ENCODE measurements around the gene WFIKKN1. TPM values are rescaled to one million over a fixed set of nuclear protein-coding genes. Genes with fewer than 3 reads are reported as not detected.

WFIKKN1 gene
- total RNA-seq, 1 donor from 2014 or later: 0.44 TPM

DNA sequence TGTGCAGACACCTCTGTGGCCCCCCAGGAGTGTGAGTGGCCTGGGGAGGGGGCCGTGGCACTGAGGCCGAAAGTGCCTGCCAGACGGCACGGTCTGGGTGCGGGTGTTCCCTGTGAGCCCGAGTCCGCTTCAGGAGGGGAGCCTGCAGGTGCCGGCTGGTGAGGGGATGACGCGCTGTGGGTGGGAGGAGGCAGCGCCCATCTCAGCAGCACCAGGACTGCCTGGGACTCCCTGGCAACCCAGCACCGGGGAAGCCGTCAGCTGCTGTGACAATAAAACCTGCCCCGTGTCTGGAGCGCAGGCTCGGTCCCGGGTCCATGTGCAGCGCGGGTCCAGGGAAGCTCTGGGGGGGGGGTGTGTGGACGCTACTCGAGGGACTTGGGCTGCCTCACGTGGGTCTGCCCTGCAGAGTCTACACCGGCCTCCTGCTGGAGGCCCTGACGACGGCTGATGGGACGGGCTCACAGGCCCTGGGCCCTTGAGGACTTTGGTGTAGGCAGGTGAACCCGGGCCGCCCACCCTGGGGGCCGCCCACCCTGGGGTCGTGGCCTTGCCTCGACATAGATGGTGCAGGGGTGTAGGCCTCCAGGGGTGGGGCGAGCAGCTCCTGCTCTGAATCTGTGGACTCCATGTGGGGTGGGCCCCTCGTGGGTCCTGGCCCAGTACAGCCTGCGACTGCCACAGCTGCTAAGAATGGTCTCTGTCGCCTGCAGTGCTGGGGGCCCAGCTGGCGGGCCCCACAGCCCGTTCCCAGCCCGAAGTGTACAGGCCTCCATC, 46.8 kb upstream of the WFIKKN1 start:
- H3K4me1 Mint-ChIP-seq (ENCODE audit: unreplicated experiment): peaks cover 8% of the 10 kb centered on the region
- H3K4me3 Mint-ChIP-seq (ENCODE audit: unreplicated experiment): no peak overlapping the region
- H3K9me3 Mint-ChIP-seq (ENCODE audit: unreplicated experiment): no peaks in the 10 kb centered on the region
- TF ChIP-seq CTCF (IDR thresholded peaks at IDR 0.05; ENCODE audit: unreplicated experiment): no peak
- no peaks in the 10 kb centered on the region for H3K36me3 Mint-ChIP-seq (ENCODE audit: low read depth, unreplicated experiment)
- no peak for DNase-seq (ENCODE audit: low spot score)
- H3K27me3 Mint-ChIP-seq (ENCODE audit: unreplicated experiment): peaks cover 4% of the 10 kb centered on the region
- no peak overlapping the region for H3K27ac Mint-ChIP-seq (ENCODE audit: unreplicated experiment)

DNA sequence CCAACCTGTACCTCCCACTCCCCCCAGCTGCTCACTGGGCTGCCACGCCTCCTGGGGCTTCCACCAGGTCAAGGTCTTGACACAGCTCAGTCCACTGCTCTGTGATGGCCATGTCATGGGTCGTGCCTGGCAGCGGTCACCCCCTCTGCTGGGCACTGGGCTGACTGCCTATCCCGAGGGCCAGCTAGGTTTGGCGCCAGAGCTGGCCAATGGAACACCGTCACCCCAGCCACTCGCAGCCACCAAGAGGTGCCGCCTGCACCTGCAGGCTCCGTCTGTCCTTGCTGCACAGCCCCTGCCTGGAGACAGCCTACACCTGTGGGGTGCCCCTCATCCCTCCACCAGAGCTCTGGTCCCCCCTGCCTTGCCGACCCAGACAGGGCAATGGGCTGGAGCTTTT, 45.4 kb upstream of the WFIKKN1 start:
- H3K27ac Mint-ChIP-seq (ENCODE audit: unreplicated experiment): no peak overlapping the region
- DNase-seq (ENCODE audit: low spot score): no peak
- H3K27me3 Mint-ChIP-seq (ENCODE audit: unreplicated experiment): peaks cover 7% of the 10 kb centered on the region
- TF ChIP-seq CTCF (IDR thresholded peaks at IDR 0.05; ENCODE audit: unreplicated experiment): no peak
- no peaks in the 10 kb centered on the region for H3K9me3 Mint-ChIP-seq (ENCODE audit: unreplicated experiment)
- H3K4me1 Mint-ChIP-seq (ENCODE audit: unreplicated experiment): peaks cover 8% of the 10 kb centered on the region
- no peak overlapping the region for H3K4me3 Mint-ChIP-seq (ENCODE audit: unreplicated experiment)
- H3K36me3 Mint-ChIP-seq (ENCODE audit: low read depth, unreplicated experiment): no peaks in the 10 kb centered on the region

DNA sequence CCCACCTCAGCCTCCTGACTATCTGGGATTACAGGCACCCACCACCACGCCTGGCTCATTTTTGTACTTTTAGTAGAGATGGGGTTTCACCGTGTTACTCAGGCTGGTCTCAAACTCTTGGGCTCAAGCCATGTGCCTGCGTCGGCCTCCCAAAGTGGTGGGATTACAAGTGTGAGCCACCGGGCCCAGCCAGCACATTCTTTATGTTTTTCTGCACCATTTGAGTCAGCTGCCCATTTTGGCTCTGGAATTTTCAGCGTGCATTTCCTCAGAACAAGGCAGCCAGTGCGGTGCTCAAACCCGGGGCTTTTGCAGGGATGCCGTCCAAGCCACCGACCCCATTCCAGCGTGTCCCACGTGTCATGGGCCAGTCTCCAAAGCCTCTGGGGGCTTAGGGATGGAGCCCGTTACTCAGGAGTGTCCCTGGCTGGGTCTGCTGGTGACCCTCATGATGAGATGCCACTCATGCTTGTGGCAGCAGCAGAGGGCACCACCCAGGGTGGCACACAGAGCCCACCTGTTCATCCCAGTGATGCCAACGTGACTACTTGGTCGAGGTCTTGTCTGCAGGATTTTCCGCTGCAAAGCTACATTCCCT, 44.6 kb upstream of the WFIKKN1 start:
- Mint-ChIP-seq H3K36me3 (ENCODE audit: low read depth, unreplicated experiment) (peaks cover 7% of the 10 kb centered on the region), H3K27me3 (ENCODE audit: unreplicated experiment) (peaks cover 14% of the 10 kb centered on the region), H3K9me3 (ENCODE audit: unreplicated experiment) (no peaks in the 10 kb centered on the region), H3K4me3 (ENCODE audit: unreplicated experiment) (no peak overlapping the region), H3K27ac (ENCODE audit: unreplicated experiment) (no peak overlapping the region), H3K4me1 (ENCODE audit: unreplicated experiment) (peaks cover 15% of the 10 kb centered on the region)
- TF ChIP-seq CTCF (IDR thresholded peaks at IDR 0.05; ENCODE audit: unreplicated experiment): no peak
- DNase-seq (ENCODE audit: low spot score): no peak

GRCh38 chr16:586645-587590, 43.9 kb upstream of the WFIKKN1 start:
- H3K27ac Mint-ChIP-seq (ENCODE audit: unreplicated experiment): no peak overlapping the region
- H3K36me3 Mint-ChIP-seq (ENCODE audit: low read depth, unreplicated experiment): peaks cover 9% of the 10 kb centered on the region
- no peak for TF ChIP-seq CTCF (IDR thresholded peaks at IDR 0.05; ENCODE audit: unreplicated experiment)

More at GRCh38 chr16:586645-587590, 43.9 kb upstream of the WFIKKN1 start:
- H3K4me1 Mint-ChIP-seq (ENCODE audit: unreplicated experiment): peaks cover 16% of the 10 kb centered on the region
- peaks cover 14% of the 10 kb centered on the region for H3K27me3 Mint-ChIP-seq (ENCODE audit: unreplicated experiment)
- H3K4me3 Mint-ChIP-seq (ENCODE audit: unreplicated experiment): peak overlapping the region; percentile 79
- DNase-seq (ENCODE audit: low spot score): no peak
- H3K9me3 Mint-ChIP-seq (ENCODE audit: unreplicated experiment): no peaks in the 10 kb centered on the region

Measured in endothelial cell (in vitro differentiated cells).